KOPT-K1 (cell line): ENCODE results near the gene POTEF.
"Not testable (repeated sequence)": the region's sequence is repeated elsewhere in the genome, so short reads cannot be mapped to it uniquely, and the experiment has no call there.

Experiments
- H3K27ac ChIP-seq: fragments of 200-600 bp; sonication (generic); 2 replicates; pipeline ENCODE4 v1.5.1; 2016; ENCODE audit warnings: antibody characterized with exemption, mild to moderate bottlenecking, low read depth, low read length; ENCODE audit not compliant: poor library complexity, severe bottlenecking
- H3K36me3 ChIP-seq: fragments of 200-600 bp; sonication (generic); 2 replicates; pipeline ENCODE4 v1.5.1; 2017; ENCODE audit warnings: antibody characterized with exemption, mild to moderate bottlenecking, low read length, moderate library complexity; ENCODE audit not compliant: insufficient read depth
- H3K9me3 ChIP-seq: fragments of 200-600 bp; sonication (generic); 2 replicates; pipeline ENCODE4 v1.5.1; 2017; ENCODE audit warnings: antibody characterized with exemption, low read length, mild to moderate bottlenecking; ENCODE audit not compliant: insufficient read depth, poor library complexity, severe bottlenecking

Gene POTEF

DNA sequence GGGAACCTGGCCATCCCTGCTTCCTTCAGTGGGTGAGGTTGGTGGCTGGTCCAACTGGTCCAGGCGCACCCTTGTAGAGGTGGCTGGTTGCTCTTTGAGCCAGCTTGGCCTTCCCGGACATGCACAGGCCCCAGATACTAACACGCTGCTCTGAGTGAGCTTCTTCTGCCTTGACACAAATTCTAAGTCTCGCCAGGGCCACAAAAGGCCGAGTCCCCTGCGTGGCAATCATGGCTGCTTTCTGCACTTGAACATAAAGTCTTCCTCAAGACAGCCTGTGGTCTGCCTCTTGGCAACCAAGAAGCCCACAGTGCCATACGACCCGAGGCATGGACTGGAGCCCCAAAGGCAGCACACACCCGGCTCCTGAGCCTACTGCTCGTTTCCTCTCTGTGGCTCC is 69.0 kb downstream of the POTEF start:
- not testable (repeated sequence) for H3K27ac ChIP-seq, H3K36me3 ChIP-seq, H3K9me3 ChIP-seq

- H3K36me3 ChIP-seq, H3K27ac ChIP-seq: not testable (repeated sequence)
Observed at GRCh38 chr2:130056336-130056735, 72.7 kb downstream of the POTEF start.

GRCh38 chr2:130053217-130053911 is 75.7 kb downstream of the POTEF start:
- H3K27ac ChIP-seq, H3K36me3 ChIP-seq, H3K9me3 ChIP-seq: not testable (repeated sequence)

More at GRCh38 chr2:130056336-130056735, 72.7 kb downstream of the POTEF start:
- not testable (repeated sequence) for H3K9me3 ChIP-seq

- not testable (repeated sequence) for H3K36me3 ChIP-seq, H3K27ac ChIP-seq, H3K9me3 ChIP-seq
Observed at GRCh38 chr2:130052376-130052775, 76.6 kb downstream of the POTEF start.

- H3K9me3 ChIP-seq, H3K27ac ChIP-seq, H3K36me3 ChIP-seq: not testable (repeated sequence)
Observed at GRCh38 chr2:130048422-130048821, 80.6 kb downstream of the POTEF start.

DNA sequence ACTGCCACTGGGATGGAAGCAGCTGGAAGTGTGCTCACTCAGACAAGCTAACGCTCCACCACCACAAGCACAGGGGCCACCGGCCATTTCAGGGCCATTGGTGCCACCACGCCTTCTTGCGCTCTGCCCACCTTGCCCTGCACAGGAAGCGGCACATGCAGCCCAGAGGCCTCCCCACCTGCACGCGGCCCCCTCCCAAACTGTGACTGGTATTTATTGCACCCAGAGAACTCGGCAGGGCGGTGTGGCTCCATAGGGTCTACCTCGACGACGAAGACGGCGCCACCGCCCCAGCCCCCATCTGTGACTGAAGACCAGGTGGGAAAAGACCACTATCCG is 90.8 kb downstream of the POTEF start:
- not testable (repeated sequence) for H3K27ac ChIP-seq, H3K9me3 ChIP-seq, H3K36me3 ChIP-seq

- H3K9me3 ChIP-seq, H3K27ac ChIP-seq, H3K36me3 ChIP-seq: not testable (repeated sequence)
Observed at GRCh38 chr2:130025931-130026330, 103.1 kb downstream of the POTEF start.
